Panc1 (cell line): ENCODE measurements around the gene NFIB. TPM values are rescaled to one million over a fixed set of nuclear protein-coding genes. Genes with fewer than 3 reads are reported as not detected.

Source experiments
- ATAC-seq: fragments of 200-7000 bp; cut with Tn5 transposase; 2 replicates; pipeline ENCODE4 v1.9.1; 2020; ENCODE audit warnings: mild to moderate bottlenecking, moderate library complexity
- BruUV-seq: library from RNA; stranded (reverse); fragments of 400-500 nt; replicated peaks from 2 replicates; lab custom pipeline; 2021; lab: Mats Ljungman, UMichigan
- CTCF ChIA-PET: fragments of 300-600 bp; sonication (Branson Sonifier 250); formaldehyde crosslinking; loops from one replicate; lab custom pipeline; 2022; ENCODE audit warnings: antibody characterized with exemption; lab: Charles Lee
- POLR2A ChIA-PET: fragments of 300-600 bp; sonication (Branson Sonifier 250); formaldehyde crosslinking; loops from one replicate; lab custom pipeline; 2022; ENCODE audit warnings: antibody characterized with exemption; lab: Charles Lee
- DNase-seq: peaks from one replicate; pipeline ENCODE4 v3.0.0-alpha.2; 2010; ENCODE audit warnings: low read depth, low spot score
- H3K27ac ChIP-seq: 2 replicates; pipeline ENCODE4 v1.5.1; 2011; ENCODE audit warnings: mild to moderate bottlenecking, low read length, inconsistent platforms
- H3K27me3 ChIP-seq: fragments of 200-500 bp; sonication (Bioruptor generic); 2 replicates; pipeline ENCODE4 v1.6.0; 2014; ENCODE audit warnings: low read length, inconsistent platforms; ENCODE audit not compliant: control insufficient read depth, insufficient read depth
- H3K36me3 ChIP-seq: fragments of 200-500 bp; sonication (Bioruptor generic); 2 replicates; pipeline ENCODE4 v1.5.1; 2014; ENCODE audit warnings: inconsistent platforms, mild to moderate bottlenecking, low read length, moderate library complexity; ENCODE audit not compliant: control insufficient read depth, insufficient read depth
- H3K4me1 ChIP-seq: 2 replicates; pipeline ENCODE4 v1.5.1; 2011; ENCODE audit warnings: inconsistent platforms, mild to moderate bottlenecking, low read length, moderate library complexity; ENCODE audit not compliant: control insufficient read depth, insufficient read depth
- H3K4me3 ChIP-seq, 2 experiments: 2 replicates each; pipeline ENCODE4 v1.5.1; 2011 to 2012; ENCODE audit warnings: low read depth in 2 of 2, low read length in 2 of 2, mild to moderate bottlenecking in 2 of 2, inconsistent platforms in 1 of 2, moderate library complexity in 1 of 2
- H3K9me3 ChIP-seq: fragments of 200-500 bp; sonication (Bioruptor generic); 2 replicates; pipeline ENCODE4 v1.5.1; 2014; ENCODE audit warnings: low read depth, mild to moderate bottlenecking, inconsistent platforms, low read length, moderate library complexity; ENCODE audit not compliant: control insufficient read depth, insufficient read depth
- CTCF ChIP-seq: fragments of 450-650 bp; IDR thresholded peaks from 2 replicates; pipeline ENCODE4 v1.5.1; 2017; ENCODE audit warnings: mild to moderate bottlenecking
- POLR2AphosphoS5 ChIP-seq: IDR thresholded peaks from 2 replicates; pipeline ENCODE4 v1.6.1; 2012; ENCODE audit warnings: mild to moderate bottlenecking, low read depth, low read length, moderate library complexity
- REST ChIP-seq, 2 experiments: IDR thresholded peaks; 2 replicates each; pipeline ENCODE4 v1.6.1; 2011 to 2012; ENCODE audit warnings: low read depth in 2 of 2, control low read depth in 1 of 2, low read length in 1 of 2, mild to moderate bottlenecking in 1 of 2, moderate library complexity in 1 of 2; ENCODE audit not compliant: insufficient read depth in 1 of 2
- SIN3A ChIP-seq: IDR thresholded peaks from 2 replicates; pipeline ENCODE4 v1.6.1; 2012; ENCODE audit warnings: low read depth, mild to moderate bottlenecking, low read length, moderate library complexity, borderline replicate concordance; ENCODE audit not compliant: insufficient read depth
- TCF7L2 ChIP-seq: IDR thresholded peaks from 2 replicates; pipeline ENCODE4 v1.6.1; 2011; ENCODE audit warnings: mild to moderate bottlenecking, low read depth, low read length, inconsistent platforms
- in situ Hi-C: cut with HindIII; loops from 2 replicates; pipeline ENCODE4 v1.10.0; 2016; ENCODE audit warnings: low sequenced_read_pairs, low pct_unique_long_range_greater_than_20kb
- intact Hi-C: fragments of 100-400 bp; cut with micrococcal nuclease; formaldehyde crosslinking; loops from one replicate; pipeline ENCODE4 v1.10.0; 2022; ENCODE audit not compliant: unreplicated experiment
- total RNA-seq: library from RNA; stranded (reverse); gene quantifications from one replicate; pipeline ENCODE4 v1.2.1, GENCODE V29; 2021; ENCODE audit not compliant: unreplicated experiment

NFIB gene
- total RNA-seq, 1 experiment from 2014 or later: 26.7 TPM

- intact Hi-C loops: no loop called here
- no peaks in the 10 kb centered on the region for H3K9me3 ChIP-seq
- no peaks in the 10 kb centered on the region for H3K27me3 ChIP-seq
- BruUV-seq: no TSS peak
- no peak for ATAC-seq
- H3K36me3 ChIP-seq: no peaks in the 10 kb centered on the region
- no peak for DNase-seq
- POLR2A ChIA-PET: no interaction called here
- no peak overlapping the region for H3K4me3 ChIP-seq
- no peak for TF ChIP-seq SIN3A
- in situ Hi-C loops: no loop called here
- CTCF ChIA-PET: interaction anchor here (0.6 kb wide), 1 partner anchor 9 kb away, joined by 5 read pairs; no protein-coding TSS in a partner anchor
- no peak overlapping the region for H3K27ac ChIP-seq
- H3K4me1 ChIP-seq: peaks cover 3% of the 10 kb centered on the region
These were observed 12.3 kb downstream of the NFIB start for GRCh38 chr9:14301583-14302021.

GRCh38 chr9:14301006-14301405 is 12.9 kb downstream of the NFIB start:
- ATAC-seq: no peak
- Histone ChIP-seq H3K9me3 (no peaks in the 10 kb centered on the region), H3K4me3 (no peak overlapping the region), H3K27me3 (no peaks in the 10 kb centered on the region), H3K36me3 (no peaks in the 10 kb centered on the region), H3K4me1 (peaks cover 3% of the 10 kb centered on the region), H3K27ac (no peak overlapping the region)
- BruUV-seq: no TSS peak
- intact Hi-C loops (no loop called here), in situ Hi-C loops (no loop called here)
- CTCF ChIA-PET: no interaction called here
- POLR2A ChIA-PET: no interaction called here
- DNase-seq: no peak
- TF ChIP-seq REST (IDR thresholded peaks at IDR 0.05; ENCODE audit: insufficient read depth in 1 of 2, low read depth in 2 of 2, low read length in 1 of 2) (no peak), TCF7L2 (no peak), POLR2AphosphoS5 (no peak), SIN3A (no peak), CTCF (no peak)

- intact Hi-C loops: no loop called here
- H3K36me3 ChIP-seq: no peaks in the 10 kb centered on the region
- no peaks in the 10 kb centered on the region for H3K9me3 ChIP-seq
- ATAC-seq (no peak), DNase-seq (no peak)
- TF ChIP-seq REST (IDR thresholded peaks at IDR 0.05; ENCODE audit: insufficient read depth in 1 of 2, low read depth in 2 of 2, low read length in 1 of 2): no peak
- TF ChIP-seq CTCF: no peak
- TF ChIP-seq SIN3A: no peak
- no peak for TF ChIP-seq POLR2AphosphoS5
- no peak for TF ChIP-seq TCF7L2
- H3K4me1 ChIP-seq: peaks cover 3% of the 10 kb centered on the region
- no peak overlapping the region for H3K27ac ChIP-seq
- no peaks in the 10 kb centered on the region for H3K27me3 ChIP-seq
- no TSS peak for BruUV-seq
- H3K4me3 ChIP-seq: no peak overlapping the region
- POLR2A ChIA-PET: no interaction called here
- in situ Hi-C loops: no loop called here
- CTCF ChIA-PET: no interaction called here
These were observed 13.4 kb downstream of the NFIB start for GRCh38 chr9:14300588-14300987.
